DND-41 (cell line): ENCODE data around the gene KAT6B.

ENCODE experiments used
- ATAC-seq: fragments of 200-7000 bp; cut with Tn5 transposase; 3 replicates; pipeline ENCODE4 v1.9.1; 2021; ENCODE audit warnings: low read depth; ENCODE audit not compliant: insufficient read depth
- DNase-seq: peaks from one replicate; pipeline ENCODE4 v3.0.0-alpha.2; 2020
- H2AFZ ChIP-seq: 2 replicates; pipeline ENCODE4 v1.6.0; 2012; ENCODE audit warnings: low read depth, low read length
- H3K27ac ChIP-seq: 2 replicates; pipeline ENCODE4 v1.5.1; 2012; ENCODE audit warnings: low read length, inconsistent platforms
- H3K27me3 ChIP-seq: fragments of 200-600 bp; sonication (generic); 2 replicates; pipeline ENCODE4 v1.6.0; 2012; ENCODE audit warnings: low read length, mild to moderate bottlenecking, inconsistent platforms; ENCODE audit not compliant: insufficient read depth, poor library complexity
- H3K36me3 ChIP-seq: 2 replicates; pipeline ENCODE4 v1.5.1; 2012; ENCODE audit warnings: low read length, inconsistent platforms; ENCODE audit not compliant: insufficient read depth
- H3K4me1 ChIP-seq: 2 replicates; pipeline ENCODE4 v1.5.1; 2012; ENCODE audit warnings: mild to moderate bottlenecking, low read length; ENCODE audit not compliant: insufficient read depth
- H3K4me2 ChIP-seq: 2 replicates; pipeline ENCODE4 v1.6.0; 2012; ENCODE audit warnings: mild to moderate bottlenecking, moderate library complexity, low read length, inconsistent platforms; ENCODE audit not compliant: insufficient read depth
- H3K4me3 ChIP-seq, 2 experiments: fragments of 200-600 bp in 1 of 2; shearing (Covaris generic) in 1 of 2; 2 replicates each; pipeline ENCODE4 v1.5.1; 2012 to 2016; ENCODE audit warnings: inconsistent platforms in 2 of 2, low read length in 2 of 2, mild to moderate bottlenecking in 2 of 2, low read depth in 1 of 2, moderate library complexity in 1 of 2
- H3K79me2 ChIP-seq: 2 replicates; pipeline ENCODE4 v1.6.0; 2012; ENCODE audit warnings: low read length, inconsistent platforms; ENCODE audit not compliant: insufficient read depth
- H3K9ac ChIP-seq: 2 replicates; pipeline ENCODE4 v1.6.0; 2012; ENCODE audit warnings: low read depth, mild to moderate bottlenecking, inconsistent platforms, low read length, moderate library complexity
- H3K9me3 ChIP-seq: 2 replicates; pipeline ENCODE4 v1.5.1; 2012; ENCODE audit warnings: low read length, moderate library complexity, mild to moderate bottlenecking, inconsistent platforms; ENCODE audit not compliant: insufficient read depth, severe bottlenecking
- H4K20me1 ChIP-seq: 2 replicates; pipeline ENCODE4 v1.6.0; 2012; ENCODE audit warnings: low read length; ENCODE audit not compliant: insufficient read depth
- EZH2 ChIP-seq: IDR thresholded peaks from 3 replicates; pipeline ENCODE4 v1.6.1; 2012; ENCODE audit warnings: borderline replicate concordance, low read depth, mild to moderate bottlenecking, moderate library complexity, low read length, inconsistent platforms; ENCODE audit not compliant: severe bottlenecking
- TF ChIP-seq, protein P1 (sequence below): IDR thresholded peaks from 2 replicates; pipeline ENCODE4 v1.5.1; 2012; ENCODE audit warnings: borderline replicate concordance, low read length, moderate library complexity, mild to moderate bottlenecking; ENCODE audit not compliant: poor library complexity, severe bottlenecking; ENCODE audit errors: extremely low read depth

Gene KAT6B

DNA sequence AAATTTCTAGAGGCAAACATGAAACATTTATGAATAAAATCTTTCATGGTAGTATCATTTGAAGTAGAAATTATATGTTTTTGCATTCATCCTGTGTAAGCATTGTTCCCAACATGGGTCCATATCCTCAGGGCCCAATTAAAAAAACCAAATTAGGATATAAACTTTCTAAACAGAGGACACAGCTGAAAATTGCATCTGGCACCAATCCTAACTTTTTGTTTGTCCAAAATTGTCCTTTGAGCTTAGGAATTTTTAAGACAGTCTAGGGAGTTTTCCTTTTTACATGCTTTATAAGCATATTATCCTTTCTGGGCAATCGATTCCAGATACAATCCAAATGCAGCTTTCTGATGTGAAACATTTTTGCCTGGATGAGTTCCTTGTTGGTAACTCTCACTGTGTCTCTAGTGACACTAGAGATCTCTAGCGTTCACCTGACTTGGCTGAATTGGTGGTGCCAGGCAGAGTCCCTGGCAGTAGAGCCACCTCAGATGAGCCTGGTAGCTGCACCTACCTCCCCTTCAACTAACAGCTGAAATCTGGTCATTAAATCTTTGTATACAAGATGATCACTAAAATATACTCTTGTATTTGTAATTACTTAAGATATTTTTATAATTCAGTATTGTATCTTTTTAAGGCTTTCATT, 147.5 kb downstream of the KAT6B start:
- no peak overlapping the region for H3K27ac ChIP-seq
- no peak overlapping the region for H3K4me3 ChIP-seq
- H3K4me2 ChIP-seq, result no peak overlapping the region
- H3K9me3 ChIP-seq, result no peaks in the 10 kb centered on the region
- TF ChIP-seq EZH2, result no peak
- TF ChIP-seq, protein P1, sequence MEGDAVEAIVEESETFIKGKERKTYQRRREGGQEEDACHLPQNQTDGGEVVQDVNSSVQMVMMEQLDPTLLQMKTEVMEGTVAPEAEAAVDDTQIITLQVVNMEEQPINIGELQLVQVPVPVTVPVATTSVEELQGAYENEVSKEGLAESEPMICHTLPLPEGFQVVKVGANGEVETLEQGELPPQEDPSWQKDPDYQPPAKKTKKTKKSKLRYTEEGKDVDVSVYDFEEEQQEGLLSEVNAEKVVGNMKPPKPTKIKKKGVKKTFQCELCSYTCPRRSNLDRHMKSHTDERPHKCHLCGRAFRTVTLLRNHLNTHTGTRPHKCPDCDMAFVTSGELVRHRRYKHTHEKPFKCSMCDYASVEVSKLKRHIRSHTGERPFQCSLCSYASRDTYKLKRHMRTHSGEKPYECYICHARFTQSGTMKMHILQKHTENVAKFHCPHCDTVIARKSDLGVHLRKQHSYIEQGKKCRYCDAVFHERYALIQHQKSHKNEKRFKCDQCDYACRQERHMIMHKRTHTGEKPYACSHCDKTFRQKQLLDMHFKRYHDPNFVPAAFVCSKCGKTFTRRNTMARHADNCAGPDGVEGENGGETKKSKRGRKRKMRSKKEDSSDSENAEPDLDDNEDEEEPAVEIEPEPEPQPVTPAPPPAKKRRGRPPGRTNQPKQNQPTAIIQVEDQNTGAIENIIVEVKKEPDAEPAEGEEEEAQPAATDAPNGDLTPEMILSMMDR, result no peak
- H3K4me1 ChIP-seq, result peaks cover 20% of the 10 kb centered on the region
- H2AFZ ChIP-seq, result no peak overlapping the region
- H3K36me3 ChIP-seq, result peaks cover 24% of the 10 kb centered on the region
- H3K9ac ChIP-seq, result no peak overlapping the region
- no peaks in the 10 kb centered on the region for H4K20me1 ChIP-seq
- DNase-seq (no peak), ATAC-seq (no peak)
- H3K27me3 ChIP-seq, result no peaks in the 10 kb centered on the region
- no peaks in the 10 kb centered on the region for H3K79me2 ChIP-seq

DNA sequence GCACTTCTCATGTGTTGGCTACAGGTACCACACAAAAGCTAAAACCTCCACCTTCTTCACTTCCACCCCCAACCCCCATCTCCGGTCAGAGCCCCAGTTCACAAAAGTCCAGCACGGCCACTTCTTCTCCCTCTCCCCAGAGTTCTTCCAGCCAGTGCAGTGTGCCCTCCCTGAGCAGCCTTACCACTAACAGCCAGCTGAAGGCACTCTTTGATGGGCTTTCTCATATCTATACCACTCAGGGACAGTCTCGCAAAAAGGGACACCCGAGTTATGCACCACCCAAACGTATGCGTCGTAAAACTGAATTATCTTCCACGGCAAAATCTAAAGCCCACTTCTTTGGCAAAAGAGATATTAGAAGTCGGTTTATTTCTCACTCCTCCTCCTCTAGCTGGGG, 149.4 kb downstream of the KAT6B start:
- Histone ChIP-seq H3K27ac (no peak overlapping the region), H4K20me1 (no peaks in the 10 kb centered on the region), H3K4me3 (no peak overlapping the region), H3K79me2 (no peaks in the 10 kb centered on the region), H3K9me3 (no peaks in the 10 kb centered on the region), H3K9ac (no peak overlapping the region), H2AFZ (no peak overlapping the region), H3K4me2 (no peak overlapping the region), H3K36me3 (peaks cover 24% of the 10 kb centered on the region), H3K27me3 (no peaks in the 10 kb centered on the region), H3K4me1 (peaks cover 12% of the 10 kb centered on the region)
- no peak for DNase-seq
- ATAC-seq, result no peak
- TF ChIP-seq, protein P1, result no peak
- no peak for TF ChIP-seq EZH2

DNA sequence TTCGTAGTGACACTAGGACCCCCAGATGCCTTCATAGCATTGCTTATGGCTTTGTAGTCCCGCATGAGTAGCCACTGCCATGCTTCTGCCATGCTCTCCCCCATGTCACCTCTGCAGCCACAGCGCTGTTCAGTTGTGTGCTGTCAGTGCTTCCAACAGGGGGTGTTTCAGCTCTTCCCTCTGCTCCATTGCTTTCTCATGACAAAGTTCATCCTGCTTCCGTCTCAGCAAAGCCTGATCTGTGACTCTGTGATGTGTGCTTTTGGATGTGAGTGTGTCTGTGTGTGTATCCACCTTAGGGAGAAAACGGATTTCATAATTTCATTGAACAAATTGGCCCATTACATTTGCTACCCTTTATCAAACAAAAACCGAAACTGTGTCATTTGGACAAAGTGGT, 150.2 kb downstream of the KAT6B start:
- Histone ChIP-seq H3K27ac (no peak overlapping the region), H3K4me2 (no peak overlapping the region), H3K4me1 (peaks cover 12% of the 10 kb centered on the region), H3K36me3 (peaks cover 24% of the 10 kb centered on the region), H3K9me3 (no peaks in the 10 kb centered on the region), H3K4me3 (no peak overlapping the region), H4K20me1 (no peaks in the 10 kb centered on the region), H3K79me2 (no peaks in the 10 kb centered on the region), H2AFZ (no peak overlapping the region), H3K27me3 (no peaks in the 10 kb centered on the region), H3K9ac (no peak overlapping the region)
- DNase-seq, result no peak
- ATAC-seq, result no peak
- no peak for TF ChIP-seq EZH2
- TF ChIP-seq, protein P1, result no peak

DNA sequence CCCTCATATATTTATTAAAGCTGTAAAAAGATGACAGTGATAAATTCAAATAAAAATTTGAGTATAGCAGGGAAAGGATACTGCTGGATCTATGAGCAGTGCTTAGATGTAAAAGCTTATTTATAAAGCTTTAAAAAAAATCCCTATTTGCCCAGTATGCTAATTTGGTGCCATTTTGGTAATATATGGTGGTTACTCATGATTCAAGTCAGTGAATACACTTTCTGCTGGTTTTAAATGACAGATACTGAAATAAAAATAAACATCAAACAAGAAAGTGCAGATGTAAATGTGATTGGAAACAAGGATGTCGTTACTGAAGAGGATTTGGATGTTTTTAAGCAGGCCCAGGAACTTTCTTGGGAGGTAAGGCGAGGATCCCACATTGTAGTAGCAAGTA, 150.7 kb downstream of the KAT6B start:
- no peak for DNase-seq

More for the DNA sequence above, 150.7 kb downstream of the KAT6B start:
- Histone ChIP-seq H2AFZ (no peak overlapping the region), H3K9me3 (no peaks in the 10 kb centered on the region), H3K36me3 (peaks cover 27% of the 10 kb centered on the region), H3K4me1 (peaks cover 12% of the 10 kb centered on the region), H3K27ac (no peak overlapping the region), H3K4me3 (no peak overlapping the region), H3K79me2 (no peaks in the 10 kb centered on the region), H3K27me3 (no peaks in the 10 kb centered on the region), H3K4me2 (no peak overlapping the region), H4K20me1 (no peaks in the 10 kb centered on the region), H3K9ac (no peak overlapping the region)
- no peak for TF ChIP-seq EZH2
- TF ChIP-seq, protein P1, result no peak
- no peak for ATAC-seq
